Raji (cell line): ENCODE results near the gene C8A.

ENCODE experiments used
- POLR2A ChIP-seq: IDR thresholded peaks from 2 replicates; pipeline ENCODE4 v1.6.1; 2011; ENCODE audit warnings: low read depth, low read length, control low read depth; ENCODE audit not compliant: insufficient read depth

C8A gene

GRCh38 chr1:56898879-56899278 is 44.3 kb downstream of the C8A start:
- no peak for TF ChIP-seq POLR2A

GRCh38 chr1:56901716-56902115 is 47.1 kb downstream of the C8A start:
- TF ChIP-seq POLR2A = no peak

- no peak for TF ChIP-seq POLR2A
Measured at GRCh38 chr1:56903778-56904177, 49.2 kb downstream of the C8A start.

- no peak for TF ChIP-seq POLR2A
Measured at GRCh38 chr1:56904663-56905397, 50.2 kb downstream of the C8A start.

GRCh38 chr1:56905667-56906066 is 51.1 kb downstream of the C8A start:
- no peak for TF ChIP-seq POLR2A

GRCh38 chr1:56908619-56909221 is 54.1 kb downstream of the C8A start:
- no peak for TF ChIP-seq POLR2A

GRCh38 chr1:56910441-56910985 is 55.9 kb downstream of the C8A start:
- TF ChIP-seq POLR2A = no peak

- no peak for TF ChIP-seq POLR2A
Measured at GRCh38 chr1:56911098-56911938, 56.7 kb downstream of the C8A start.

GRCh38 chr1:56912325-56912724 is 57.7 kb downstream of the C8A start:
- no peak for TF ChIP-seq POLR2A

- no peak for TF ChIP-seq POLR2A
Measured at GRCh38 chr1:56915960-56916359, 61.4 kb downstream of the C8A start.

GRCh38 chr1:56916630-56917029 is 62.0 kb downstream of the C8A start:
- TF ChIP-seq POLR2A = no peak

GRCh38 chr1:56917356-56917755 is 62.8 kb downstream of the C8A start:
- TF ChIP-seq POLR2A = no peak

- TF ChIP-seq POLR2A = no peak
Measured at GRCh38 chr1:56920591-56921001, 66.0 kb downstream of the C8A start.

- no peak for TF ChIP-seq POLR2A
Measured at GRCh38 chr1:56921479-56921878, 66.9 kb downstream of the C8A start.

GRCh38 chr1:56922070-56922469 is 67.5 kb downstream of the C8A start:
- no peak for TF ChIP-seq POLR2A
